Measurements from ENCODE around the gene HTR2B.
"Not testable (repeated sequence)": the region's sequence is repeated elsewhere in the genome, so short reads cannot be mapped to it uniquely, and the experiment has no call there.

HTR2B gene

GRCh38 chr2:231088754-231089153 is 36.1 kb downstream of the HTR2B start:
- DNase-seq, result no peak

- DNase-seq, result no peak
Observed at GRCh38 chr2:231084565-231084964, 40.3 kb downstream of the HTR2B start.

GRCh38 chr2:231069379-231070054 is 55.3 kb downstream of the HTR2B start:
- no peak for DNase-seq

GRCh38 chr2:231068525-231069222 is 56.2 kb downstream of the HTR2B start:
- no peak for DNase-seq

GRCh38 chr2:231067531-231067930 is 57.3 kb downstream of the HTR2B start:
- not testable (repeated sequence) for DNase-seq

- DNase-seq, result no peak
Observed at GRCh38 chr2:231065966-231066365, 58.9 kb downstream of the HTR2B start.

- no peak for DNase-seq
Observed at GRCh38 chr2:231063347-231063746, 61.5 kb downstream of the HTR2B start.

- DNase-seq, result no peak
Observed at GRCh38 chr2:231062776-231063175, 62.1 kb downstream of the HTR2B start.

GRCh38 chr2:231059756-231060155 is 65.1 kb downstream of the HTR2B start:
- DNase-seq, result no peak

- DNase-seq, result no peak
Observed at GRCh38 chr2:231058761-231059550, 65.9 kb downstream of the HTR2B start.

All from NCI-H82 (cell line).